HG03060 (cell line): Measurements from ENCODE around the gene DNAJB8.

Experiments
- ATAC-seq: cut with Tn5 transposase; IDR thresholded peaks from one replicate; pipeline ENCODE4 v1.9.1; 2021; ENCODE audit warnings: low read depth, moderate number of reproducible peaks; ENCODE audit not compliant: unreplicated experiment

The DNAJB8 gene

DNA sequence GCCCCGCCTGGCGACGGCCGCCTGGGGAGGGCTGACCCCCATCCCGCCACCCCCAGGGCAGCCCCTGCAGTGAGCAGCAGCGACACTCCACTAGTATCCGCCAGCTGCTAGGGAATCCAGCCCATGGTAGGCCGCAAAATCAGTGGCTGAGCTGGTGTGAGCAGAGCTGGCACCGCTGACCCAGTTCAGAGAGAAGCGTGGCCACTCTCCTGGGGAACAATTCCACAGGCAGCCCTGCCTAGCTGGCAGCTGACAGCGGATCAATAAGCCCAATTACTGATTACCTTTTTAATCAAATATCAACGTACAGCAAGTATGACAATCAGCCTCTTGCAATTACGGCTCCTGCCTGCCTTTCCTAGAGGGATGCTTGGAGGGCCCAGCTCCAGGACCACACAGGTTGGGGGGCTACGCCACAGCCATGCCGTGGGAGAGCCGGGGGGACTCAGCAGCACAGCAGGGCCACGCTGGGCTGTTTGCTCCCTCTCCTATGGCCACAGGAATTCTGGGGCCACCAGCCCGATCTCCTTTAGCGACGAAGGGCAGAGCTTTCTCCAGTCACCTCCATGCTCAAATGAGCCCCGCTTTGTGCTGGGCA, 13.9 kb downstream of the DNAJB8 start:
- no peak for ATAC-seq

DNA sequence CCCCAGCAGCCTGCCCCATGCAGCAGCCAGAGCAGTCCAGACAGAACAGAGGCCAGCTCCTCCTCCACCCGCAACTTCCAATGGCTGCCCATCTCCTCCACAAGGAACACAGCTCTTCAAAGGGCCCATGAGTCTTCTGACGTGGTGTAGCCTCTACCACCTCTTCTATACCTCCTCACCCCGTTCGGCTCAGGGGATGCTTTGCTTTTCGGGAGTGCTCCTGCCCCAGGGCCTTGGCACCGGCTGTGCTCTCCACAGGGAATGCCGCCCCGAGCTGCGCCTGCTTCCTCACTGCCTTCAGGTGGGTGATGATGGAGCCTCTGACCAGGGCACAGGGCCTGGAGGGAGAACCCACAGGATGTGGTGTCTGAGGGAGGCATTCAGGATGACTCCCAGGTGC, 14.6 kb downstream of the DNAJB8 start:
- no peak for ATAC-seq

DNA sequence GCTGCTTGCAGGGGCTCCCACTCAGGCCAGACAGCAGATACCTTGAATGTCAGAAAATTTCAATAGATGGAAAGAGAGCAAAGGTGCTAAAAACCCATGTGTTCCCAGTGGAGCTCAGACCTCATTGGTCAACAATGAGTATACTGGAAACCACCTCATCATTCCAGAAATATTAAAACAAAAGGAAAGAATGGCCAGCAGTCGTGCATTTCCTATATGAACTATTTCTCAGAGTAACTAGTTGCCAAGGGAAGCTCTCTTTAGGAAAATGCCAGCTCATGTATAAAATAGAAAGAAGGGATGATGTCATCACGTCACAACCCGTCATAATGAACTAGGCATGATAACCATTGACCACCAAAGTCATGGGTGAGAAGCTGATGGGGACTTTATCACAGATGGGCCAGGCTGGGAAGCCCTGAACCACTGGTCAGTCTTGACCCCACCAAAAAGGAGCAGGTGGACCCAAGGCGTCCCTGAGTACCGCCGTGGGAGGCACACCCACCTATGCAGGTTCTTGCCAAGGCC, 17.5 kb downstream of the DNAJB8 start:
- ATAC-seq, result no peak

DNA sequence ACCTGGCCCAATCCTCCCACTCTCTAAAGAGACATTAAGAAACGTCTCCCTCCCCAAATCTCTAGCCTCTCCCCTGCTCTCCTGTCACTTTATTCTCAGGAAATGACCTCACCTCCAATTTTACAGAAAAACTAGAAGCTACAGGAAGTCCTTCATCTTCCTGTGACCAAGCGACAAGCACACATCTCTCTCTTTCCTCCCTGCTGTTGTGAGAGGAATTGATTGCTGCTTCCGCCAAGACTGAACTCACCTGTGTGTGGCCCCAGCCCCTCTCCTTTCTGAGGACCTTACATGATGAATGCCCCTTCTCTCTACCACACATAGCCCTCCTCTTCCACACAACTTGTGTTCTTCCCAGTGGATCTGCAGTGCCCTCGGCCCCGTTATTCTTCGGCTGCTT, 18.2 kb downstream of the DNAJB8 start:
- ATAC-seq, result no peak

DNA sequence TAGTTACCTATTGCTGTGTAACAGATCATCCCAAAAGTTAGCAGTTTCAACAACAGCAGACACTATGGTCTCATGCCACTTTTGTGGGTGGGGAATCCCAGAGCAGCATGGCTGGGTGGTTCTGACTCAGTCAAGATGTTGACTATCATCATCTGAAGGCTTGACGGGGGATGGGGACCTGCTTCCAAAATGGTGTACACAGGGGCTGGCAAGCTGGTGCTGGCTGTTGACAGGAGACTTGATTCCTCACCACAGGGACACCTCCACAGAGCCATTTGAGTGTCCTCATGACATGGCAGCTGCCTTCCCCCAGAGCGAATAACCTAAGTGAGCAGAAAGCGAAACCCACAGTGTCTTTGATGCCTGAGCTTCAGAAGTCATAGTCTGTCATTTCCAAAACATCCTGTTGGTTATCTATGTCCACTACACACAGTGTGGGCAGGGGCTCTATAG, 19.1 kb downstream of the DNAJB8 start:
- ATAC-seq, result peak; percentile 73

DNA sequence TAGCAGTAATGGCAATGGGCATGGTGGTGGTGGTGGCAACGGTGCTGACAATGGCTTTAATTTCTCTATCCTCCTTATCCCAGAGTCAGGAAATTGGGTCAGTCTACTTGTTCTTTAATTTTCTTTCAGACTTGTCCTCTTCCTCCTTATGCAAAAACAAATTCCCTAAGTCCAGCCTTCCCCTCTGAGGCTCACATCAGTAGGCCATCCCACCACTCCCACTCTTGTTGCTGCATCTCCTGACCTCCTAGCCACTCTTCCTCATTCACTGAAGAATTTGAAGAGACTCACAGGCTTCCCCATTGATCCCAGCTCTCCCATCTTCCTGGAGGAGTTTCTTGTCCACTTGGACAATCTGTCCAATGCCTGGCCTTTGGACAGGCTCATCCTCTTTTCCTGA, 19.9 kb downstream of the DNAJB8 start:
- ATAC-seq, result no peak

DNA sequence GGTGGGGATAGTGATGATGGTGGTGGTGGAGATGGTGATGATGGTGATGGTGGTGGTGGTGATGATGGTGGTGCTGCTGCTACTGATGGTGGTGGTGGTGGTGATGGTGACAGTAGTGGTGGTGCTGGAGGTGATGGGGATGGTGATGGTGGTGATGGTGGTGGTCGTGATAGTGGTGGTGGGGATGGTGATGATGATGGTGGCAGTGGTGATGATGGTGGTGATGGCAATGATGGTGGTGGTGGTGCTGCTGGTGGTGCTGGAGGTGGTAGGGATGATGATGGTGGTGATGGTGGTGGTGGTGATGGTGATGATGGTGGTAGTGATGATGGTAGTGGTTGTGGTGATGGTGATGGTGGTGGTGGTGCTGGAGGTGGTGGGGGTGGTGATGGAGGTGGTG, 21.3 kb downstream of the DNAJB8 start:
- no peak for ATAC-seq

DNA sequence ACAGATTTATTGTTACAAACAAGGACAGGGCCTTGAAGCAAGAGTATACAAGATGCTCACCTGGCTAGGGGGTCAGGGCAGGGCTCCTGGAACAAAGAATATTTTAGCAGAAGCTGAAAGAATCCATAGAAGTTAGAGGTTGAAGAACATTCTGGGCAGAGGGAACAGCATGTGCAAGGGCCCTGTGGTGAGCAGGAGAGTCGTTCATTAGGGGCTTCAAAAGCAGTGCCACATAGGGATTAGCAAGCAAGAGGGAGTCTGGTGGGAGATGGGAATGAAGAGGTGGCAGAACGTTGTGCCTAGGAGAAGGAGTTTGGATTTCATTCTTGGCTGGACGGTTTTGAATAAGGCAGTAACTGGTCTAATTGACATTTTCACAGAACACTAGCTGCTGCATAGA, 22.9 kb downstream of the DNAJB8 start:
- no peak for ATAC-seq

DNA sequence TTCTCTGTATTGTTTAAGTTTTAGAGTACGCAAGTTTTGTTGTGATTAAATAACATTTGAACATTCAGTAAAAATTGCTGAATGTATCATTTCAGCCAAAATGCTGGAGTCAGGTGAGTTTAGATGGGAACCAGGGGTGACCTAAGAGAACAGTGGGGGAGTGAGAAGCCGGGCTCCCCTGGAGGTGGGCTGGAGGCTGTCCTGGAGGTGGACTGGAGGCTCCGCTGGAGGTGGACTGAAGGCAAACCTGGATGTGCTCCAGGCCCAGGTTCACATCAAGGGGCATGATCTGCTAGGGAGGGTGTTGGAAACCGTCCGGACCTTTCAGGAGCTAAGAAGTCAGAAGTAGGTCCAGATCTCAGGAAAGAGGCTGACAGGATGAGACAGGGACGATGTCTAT, 23.7 kb downstream of the DNAJB8 start:
- ATAC-seq, result no peak

DNA sequence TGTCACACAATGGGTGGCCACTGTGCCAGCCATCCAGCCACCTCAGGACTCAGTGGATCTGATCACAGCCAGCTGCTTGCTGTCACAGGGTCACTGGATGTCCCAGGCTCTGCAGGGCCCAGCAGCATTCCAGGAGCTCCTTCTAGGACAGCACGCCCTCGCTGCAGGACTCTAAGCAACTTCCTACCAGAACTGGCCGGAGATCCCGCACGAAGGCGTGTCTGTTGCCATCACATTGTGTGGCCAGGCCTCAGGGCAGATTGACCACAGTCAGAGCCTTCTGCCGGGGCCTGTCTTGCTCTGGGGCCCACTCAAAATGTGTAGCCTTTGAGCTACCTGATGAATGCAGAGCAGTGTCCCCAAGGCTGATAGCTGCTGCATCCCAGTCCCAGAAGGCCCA, 24.6 kb downstream of the DNAJB8 start:
- no peak for ATAC-seq

DNA sequence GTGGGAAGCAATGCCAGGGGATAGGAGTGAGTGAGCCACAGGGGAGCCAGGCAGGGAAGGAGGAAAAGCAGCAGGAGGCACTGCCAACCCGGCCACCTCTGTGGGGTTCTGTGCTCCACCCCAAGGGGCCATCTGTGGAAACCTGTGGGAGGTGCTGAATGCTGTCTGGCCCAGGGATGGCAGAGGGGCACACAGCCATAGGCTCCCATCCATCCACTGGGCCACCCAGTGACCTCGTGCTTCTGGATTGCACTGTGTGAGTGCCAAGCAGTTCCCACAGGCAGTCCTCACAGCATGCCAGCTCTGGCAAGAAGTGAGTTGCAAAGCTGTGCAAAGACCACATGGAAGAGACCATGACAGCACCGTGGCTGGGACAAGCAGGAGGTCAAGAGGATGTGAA, 27.5 kb downstream of the DNAJB8 start:
- ATAC-seq, result no peak

DNA sequence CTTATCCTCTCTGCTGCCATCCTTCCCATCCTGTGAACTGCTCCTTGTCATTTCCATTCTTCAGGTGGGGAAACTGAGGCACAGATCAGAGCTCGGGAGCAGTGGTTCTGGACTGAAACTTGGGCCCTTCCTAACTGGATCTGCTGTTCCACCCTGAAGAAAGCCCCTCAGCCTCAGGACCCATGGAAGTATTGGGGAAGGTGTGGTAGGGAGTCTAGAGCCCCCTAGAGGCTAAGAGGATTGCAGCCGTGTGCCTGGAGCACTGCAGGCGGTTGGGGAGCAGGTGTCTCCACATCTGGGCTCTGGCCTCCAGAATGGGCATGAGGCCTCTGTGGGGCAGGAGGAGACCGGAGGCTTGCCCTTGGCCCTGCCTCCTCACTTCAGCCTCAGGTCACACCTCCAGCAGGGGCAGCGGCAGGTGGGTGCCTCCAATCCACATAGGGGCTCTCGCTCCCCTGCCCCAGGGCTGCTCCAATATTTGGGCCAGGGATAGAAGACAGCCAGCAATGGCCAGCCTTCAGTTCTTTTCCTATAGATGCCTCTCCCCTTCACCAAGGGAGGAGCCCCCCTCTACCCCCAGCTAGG, 28.1 kb downstream of the DNAJB8 start:
- ATAC-seq, result no peak

DNA sequence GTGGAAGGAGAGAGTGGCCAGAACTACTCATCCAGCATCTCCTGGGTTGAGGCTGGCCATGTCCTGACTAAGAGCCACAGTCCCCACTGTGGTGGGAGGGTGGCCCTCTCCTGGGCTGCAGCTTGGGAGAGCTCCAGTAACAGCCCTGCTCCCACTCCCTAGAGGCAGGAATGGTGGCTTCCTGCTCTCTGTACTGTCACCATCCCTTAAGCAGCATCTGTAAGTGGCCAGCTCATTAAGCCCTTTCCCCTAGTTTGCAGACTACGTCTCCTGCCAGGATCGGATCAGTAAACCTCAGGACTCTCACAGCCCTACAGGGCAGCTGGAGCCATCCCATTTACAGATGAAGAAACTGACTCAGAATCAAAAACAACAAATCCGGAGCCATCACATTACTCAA, 30.5 kb downstream of the DNAJB8 start:
- no peak for ATAC-seq

DNA sequence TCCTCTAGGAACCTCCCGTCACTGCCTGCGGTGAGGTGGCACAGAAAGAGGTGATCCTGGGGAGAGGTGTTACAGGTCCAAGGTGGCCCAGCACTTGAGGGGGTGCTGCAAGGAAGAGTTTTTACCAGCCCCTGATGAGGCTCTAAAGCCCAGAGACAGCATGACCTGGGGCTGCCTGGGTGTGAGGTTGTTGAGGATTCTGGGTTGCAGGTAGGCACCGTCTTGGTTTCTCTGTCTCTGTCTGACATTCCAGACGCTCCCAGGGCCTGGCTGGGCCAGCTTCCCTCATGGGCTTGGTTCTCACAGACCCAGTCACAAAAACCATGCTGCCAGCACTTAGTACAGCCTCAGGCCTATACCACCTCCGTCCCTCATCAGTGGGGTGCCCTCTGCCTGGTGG, 31.1 kb downstream of the DNAJB8 start:
- ATAC-seq, result no peak

DNA sequence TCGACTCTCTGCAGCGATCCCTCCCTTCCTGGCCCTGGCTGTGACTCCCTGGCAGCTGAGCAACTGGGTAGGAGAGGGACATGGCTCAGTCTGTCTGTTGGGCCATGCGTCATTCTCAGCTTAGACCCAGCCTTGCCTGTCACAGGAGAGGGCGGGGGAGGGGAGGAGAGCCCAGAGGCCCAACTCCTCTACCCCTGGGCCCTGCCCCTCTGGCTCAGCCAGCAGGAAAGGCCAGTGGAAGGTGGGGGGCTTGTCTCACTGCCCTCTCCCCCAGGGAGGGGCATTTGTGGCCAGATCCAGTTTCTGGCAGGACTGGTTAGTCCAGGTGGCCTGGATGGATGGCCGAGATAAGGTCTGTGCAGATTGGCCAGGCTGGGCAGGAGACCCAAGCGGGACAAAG, 31.6 kb downstream of the DNAJB8 start:
- no peak for ATAC-seq

DNA sequence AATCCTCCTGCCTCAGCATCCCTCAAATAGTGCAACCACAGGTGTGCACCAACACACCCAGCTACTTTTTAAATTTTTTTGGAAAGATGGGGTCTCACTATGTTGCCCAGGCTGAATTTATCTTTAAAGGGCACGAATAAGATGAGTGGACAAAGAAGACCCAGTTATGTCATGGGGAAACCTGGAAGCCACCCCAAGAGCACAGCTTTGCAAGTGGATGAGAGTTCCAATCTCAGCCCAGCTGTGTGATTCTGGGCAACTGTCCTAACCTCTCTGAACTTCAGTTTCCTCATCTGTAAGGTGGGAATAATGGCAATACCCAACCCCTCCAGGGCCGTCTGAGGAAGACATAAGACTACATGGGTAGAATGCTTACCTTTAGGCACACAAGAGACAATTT, 32.2 kb downstream of the DNAJB8 start:
- no peak for ATAC-seq

DNA sequence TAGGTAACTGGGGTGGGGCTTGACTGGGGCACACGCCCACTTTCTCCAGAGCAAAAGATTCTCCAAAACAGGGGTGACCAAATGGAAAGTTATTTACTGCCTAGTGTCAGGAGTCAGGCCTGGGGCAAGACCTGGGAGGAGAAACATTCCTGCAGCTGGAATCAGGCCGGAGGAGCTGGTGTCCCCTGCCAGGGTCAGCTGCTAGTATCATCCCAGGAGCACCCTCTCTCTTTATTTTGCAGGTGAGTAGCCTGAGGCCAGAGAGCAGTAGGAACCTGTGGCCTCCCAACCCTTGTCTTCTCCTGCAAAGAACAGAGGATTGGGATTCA, 32.9 kb downstream of the DNAJB8 start:
- no peak for ATAC-seq

DNA sequence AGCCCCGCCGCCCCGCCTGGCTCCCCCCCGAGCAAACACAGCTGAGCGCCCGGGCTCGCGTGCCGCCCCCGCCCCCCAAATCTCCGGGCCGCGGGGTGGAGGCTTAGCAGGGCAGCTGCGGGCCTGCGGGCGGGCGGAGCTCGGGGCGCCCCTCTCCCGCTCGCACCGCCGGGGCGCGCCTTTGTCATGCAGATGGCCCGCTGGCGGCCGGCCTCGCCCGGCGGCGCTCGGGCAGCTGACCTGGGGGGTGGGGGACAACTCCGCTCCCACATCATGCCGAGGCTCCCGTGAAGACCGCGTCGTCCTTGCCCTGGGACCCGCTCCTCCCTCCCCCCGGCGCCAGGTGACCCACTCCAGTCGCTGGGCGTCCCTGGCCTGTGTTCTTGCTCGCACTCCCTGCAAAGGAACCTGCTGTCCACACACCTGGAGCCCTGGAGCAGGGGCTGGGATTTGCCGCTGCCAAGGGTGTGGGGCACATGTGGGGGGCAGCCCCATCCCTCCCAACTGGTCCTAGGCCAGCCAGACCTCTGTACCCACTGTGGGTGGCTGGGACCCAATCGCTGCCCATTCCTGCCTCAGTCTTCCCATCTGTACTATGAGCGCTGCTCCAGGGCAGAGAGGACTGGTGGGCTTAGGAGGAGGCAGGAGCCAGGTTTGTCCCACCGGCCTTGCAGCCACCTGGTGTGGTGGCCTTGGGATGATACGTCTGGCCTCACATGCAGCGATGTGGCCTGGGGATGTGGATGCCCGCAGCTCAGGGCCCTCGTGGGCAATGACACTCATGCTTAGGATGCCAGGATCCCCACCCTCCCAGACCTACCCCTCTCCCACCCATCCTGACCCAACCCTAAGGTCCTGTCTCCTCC, 33.5 kb downstream of the DNAJB8 start:
- no peak for ATAC-seq

DNA sequence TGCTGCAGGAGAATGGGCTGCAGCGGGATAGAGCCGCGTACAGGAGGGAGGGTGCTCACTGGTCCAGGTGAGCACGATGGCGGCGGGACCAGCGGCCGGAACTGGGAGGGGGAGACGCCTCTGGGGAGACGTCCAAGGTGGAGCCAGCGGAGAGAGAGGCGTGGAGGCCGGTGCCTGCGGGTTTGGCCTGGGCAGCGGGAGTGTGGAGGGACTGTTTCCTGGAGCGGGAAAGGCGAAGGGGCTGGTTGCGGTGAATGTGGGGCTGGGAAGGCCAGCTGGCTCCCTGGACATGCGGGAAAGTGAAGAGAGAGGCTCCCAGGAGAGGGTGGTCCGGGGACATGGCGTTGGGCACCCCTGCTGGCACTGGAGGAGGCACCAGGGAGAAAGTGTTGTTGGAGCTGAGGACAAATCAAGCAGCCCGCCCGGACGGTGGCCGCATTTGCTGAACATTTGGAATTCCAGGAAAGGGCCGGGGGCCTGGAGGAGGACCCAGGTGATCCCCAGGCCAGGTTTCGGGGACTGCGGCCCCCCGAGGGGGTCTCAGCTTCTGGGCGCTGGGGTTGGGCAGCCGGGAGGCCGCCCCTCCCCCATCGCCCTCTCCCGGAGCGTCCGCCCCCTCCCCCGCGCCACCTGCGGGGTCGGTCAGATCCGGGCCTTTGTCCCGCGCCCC, 34.3 kb downstream of the DNAJB8 start:
- no peak for ATAC-seq

DNA sequence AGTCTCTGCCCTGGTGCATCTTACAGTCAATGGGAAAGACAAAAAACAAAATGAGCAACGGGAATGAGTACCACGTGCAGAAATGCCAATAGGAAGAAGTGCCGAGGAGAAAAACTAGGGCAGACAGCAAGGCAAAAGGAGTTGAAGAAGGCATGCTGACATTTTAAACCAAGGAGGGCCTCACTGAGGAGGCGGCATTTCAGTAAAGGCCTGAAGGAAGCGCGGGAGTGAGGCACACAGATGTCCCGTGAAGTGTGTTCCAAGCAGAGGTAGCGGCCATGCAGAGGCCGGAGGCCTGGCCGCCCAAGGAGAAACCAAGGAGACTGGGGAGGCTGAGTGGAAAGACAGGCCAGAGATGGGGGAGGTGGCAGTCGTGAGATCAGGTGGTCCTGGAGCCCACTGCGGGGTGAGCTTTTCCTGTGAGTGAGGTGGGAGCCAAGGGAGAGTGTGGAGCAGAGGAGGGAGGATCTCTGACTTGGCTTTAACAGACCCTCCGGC, 34.8 kb downstream of the DNAJB8 start:
- ATAC-seq, result no peak

DNA sequence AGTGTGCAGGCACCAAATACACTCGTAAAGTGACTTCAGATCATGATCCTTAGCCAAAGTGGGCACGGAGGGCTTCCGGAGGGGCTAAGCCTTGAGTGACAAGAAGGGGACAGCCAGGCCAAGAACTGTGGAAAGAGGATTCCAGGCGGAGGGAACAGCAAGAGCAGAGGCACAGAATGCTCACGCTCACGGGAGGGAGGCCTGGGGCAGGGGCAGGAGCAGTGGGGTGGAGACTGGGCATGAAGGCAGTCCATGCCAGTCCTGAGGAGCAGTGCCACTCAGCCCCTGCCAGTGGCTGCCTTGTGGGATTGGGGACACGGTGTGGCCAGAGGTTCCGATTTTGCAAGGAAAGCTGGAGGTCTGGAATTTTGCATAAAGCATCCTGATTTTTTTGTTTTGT, 36.0 kb downstream of the DNAJB8 start:
- no peak for ATAC-seq
